Astrocyte (in vitro differentiated cells and primary cell): ENCODE results near the gene RNF214.

Experiments
- CTCF ChIP-seq: IDR thresholded peaks from 2 replicates; pipeline ENCODE4 v1.5.1; 2011; ENCODE audit warnings: low read depth, mild to moderate bottlenecking, inconsistent platforms, low read length, moderate library complexity; ENCODE audit not compliant: insufficient read depth
- EZH2 ChIP-seq: IDR thresholded peaks from 2 replicates; pipeline ENCODE4 v1.6.1; 2012; ENCODE audit warnings: mild to moderate bottlenecking, low read length, inconsistent platforms; ENCODE audit not compliant: insufficient read depth

GRCh38 chr11:117282956-117283355, 50.5 kb downstream of the RNF214 start:
- no peak for TF ChIP-seq CTCF
- TF ChIP-seq EZH2, result no peak
